Ishikawa (cell line): ENCODE measurements around the gene RNF125.

Experiments
- CEBPB ChIP-seq: IDR thresholded peaks from 2 replicates; pipeline ENCODE4 v1.6.1; 2012
- CREB1 ChIP-seq: IDR thresholded peaks from 2 replicates; pipeline ENCODE4 v1.6.1; 2012; ENCODE audit warnings: low read depth
- EGR1 ChIP-seq: IDR thresholded peaks from 2 replicates; pipeline ENCODE4 v1.6.1; 2012
- EP300 ChIP-seq: IDR thresholded peaks from 2 replicates; pipeline ENCODE4 v1.6.1; 2012; ENCODE audit warnings: borderline replicate concordance
- FOXM1 ChIP-seq: IDR thresholded peaks from 2 replicates; pipeline ENCODE4 v1.6.1; 2012; ENCODE audit warnings: low read depth, borderline replicate concordance
- NFIC ChIP-seq: IDR thresholded peaks from 2 replicates; pipeline ENCODE4 v1.6.1; 2012
- RAD21 ChIP-seq: IDR thresholded peaks from 2 replicates; pipeline ENCODE4 v1.6.1; 2012; ENCODE audit warnings: low read depth
- TAF1 ChIP-seq: IDR thresholded peaks from 2 replicates; pipeline ENCODE4 v1.6.1; 2012; ENCODE audit warnings: low read depth, mild to moderate bottlenecking
- TCF12 ChIP-seq: IDR thresholded peaks from 2 replicates; pipeline ENCODE4 v1.6.1; 2012; ENCODE audit warnings: low read depth
- TEAD4 ChIP-seq: IDR thresholded peaks from 2 replicates; pipeline ENCODE4 v1.6.1; 2012
- YY1 ChIP-seq: IDR thresholded peaks from 2 replicates; pipeline ENCODE4 v1.6.1; 2012; ENCODE audit warnings: low read depth
- ZBTB7A ChIP-seq: IDR thresholded peaks from 2 replicates; pipeline ENCODE4 v1.6.1; 2012; ENCODE audit warnings: low read depth
- TF ChIP-seq, protein P1 (sequence below): IDR thresholded peaks from 2 replicates; pipeline ENCODE4 v1.6.1; 2012; ENCODE audit warnings: low read depth, mild to moderate bottlenecking
- TF ChIP-seq, protein P2 (sequence below): IDR thresholded peaks from 2 replicates; pipeline ENCODE4 v1.6.1; 2012
- TF ChIP-seq, protein P3 (sequence below): IDR thresholded peaks from 2 replicates; pipeline ENCODE4 v1.6.1; 2012

The RNF125 gene

DNA sequence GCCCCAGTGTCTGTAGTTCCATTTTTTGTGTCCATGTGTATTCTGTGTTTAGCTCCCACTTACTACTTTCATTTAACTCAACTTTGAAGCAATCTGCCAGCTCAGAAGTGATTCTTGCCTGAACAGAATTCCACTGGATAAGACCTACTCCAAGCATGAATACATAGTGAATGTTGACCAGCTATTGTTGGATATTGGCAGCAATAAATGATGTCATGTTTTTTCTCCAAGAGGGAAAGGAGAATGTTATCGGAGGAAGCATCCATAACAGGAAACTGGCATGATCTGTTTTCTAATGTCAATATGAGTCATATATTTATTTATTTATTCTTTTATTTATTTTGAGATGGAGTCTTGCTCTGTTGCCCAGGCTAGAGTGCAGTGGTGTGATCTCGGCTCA lies 38.9 kb upstream of the RNF125 start:
- TF ChIP-seq, protein P1, sequence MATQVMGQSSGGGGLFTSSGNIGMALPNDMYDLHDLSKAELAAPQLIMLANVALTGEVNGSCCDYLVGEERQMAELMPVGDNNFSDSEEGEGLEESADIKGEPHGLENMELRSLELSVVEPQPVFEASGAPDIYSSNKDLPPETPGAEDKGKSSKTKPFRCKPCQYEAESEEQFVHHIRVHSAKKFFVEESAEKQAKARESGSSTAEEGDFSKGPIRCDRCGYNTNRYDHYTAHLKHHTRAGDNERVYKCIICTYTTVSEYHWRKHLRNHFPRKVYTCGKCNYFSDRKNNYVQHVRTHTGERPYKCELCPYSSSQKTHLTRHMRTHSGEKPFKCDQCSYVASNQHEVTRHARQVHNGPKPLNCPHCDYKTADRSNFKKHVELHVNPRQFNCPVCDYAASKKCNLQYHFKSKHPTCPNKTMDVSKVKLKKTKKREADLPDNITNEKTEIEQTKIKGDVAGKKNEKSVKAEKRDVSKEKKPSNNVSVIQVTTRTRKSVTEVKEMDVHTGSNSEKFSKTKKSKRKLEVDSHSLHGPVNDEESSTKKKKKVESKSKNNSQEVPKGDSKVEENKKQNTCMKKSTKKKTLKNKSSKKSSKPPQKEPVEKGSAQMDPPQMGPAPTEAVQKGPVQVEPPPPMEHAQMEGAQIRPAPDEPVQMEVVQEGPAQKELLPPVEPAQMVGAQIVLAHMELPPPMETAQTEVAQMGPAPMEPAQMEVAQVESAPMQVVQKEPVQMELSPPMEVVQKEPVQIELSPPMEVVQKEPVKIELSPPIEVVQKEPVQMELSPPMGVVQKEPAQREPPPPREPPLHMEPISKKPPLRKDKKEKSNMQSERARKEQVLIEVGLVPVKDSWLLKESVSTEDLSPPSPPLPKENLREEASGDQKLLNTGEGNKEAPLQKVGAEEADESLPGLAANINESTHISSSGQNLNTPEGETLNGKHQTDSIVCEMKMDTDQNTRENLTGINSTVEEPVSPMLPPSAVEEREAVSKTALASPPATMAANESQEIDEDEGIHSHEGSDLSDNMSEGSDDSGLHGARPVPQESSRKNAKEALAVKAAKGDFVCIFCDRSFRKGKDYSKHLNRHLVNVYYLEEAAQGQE: no peak
- TF ChIP-seq FOXM1 (no peak), YY1 (no peak), CEBPB (no peak), EGR1 (no peak)

DNA sequence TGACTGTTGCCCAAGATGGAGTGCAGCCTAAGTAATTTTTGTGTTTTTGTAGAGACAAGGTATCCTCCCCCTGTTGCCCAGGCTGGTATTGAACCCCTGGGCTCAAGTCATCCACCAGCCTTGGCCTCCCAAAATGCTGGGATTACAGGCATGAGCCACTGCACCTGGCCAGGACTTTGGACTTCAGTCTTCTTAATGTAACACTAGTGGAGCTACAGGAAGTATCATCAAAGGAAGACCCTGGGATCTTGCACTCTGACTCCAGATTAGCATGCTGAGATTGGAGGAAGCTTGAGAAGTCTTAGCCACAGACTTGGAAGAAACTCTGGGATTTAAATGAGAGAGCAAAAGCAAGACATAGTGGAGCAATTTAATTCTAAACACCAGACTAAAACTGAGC lies 37.8 kb upstream of the RNF125 start:
- TF ChIP-seq TEAD4: no peak
- no peak for TF ChIP-seq ZBTB7A
- TF ChIP-seq RAD21: no peak
- no peak for TF ChIP-seq EGR1
- TF ChIP-seq, protein P2, sequence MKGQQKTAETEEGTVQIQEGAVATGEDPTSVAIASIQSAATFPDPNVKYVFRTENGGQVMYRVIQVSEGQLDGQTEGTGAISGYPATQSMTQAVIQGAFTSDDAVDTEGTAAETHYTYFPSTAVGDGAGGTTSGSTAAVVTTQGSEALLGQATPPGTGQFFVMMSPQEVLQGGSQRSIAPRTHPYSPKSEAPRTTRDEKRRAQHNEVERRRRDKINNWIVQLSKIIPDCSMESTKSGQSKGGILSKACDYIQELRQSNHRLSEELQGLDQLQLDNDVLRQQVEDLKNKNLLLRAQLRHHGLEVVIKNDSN: no peak
- TF ChIP-seq TAF1: no peak
- TF ChIP-seq, protein P1: no peak
- no peak for TF ChIP-seq FOXM1
- TF ChIP-seq CEBPB: no peak
- no peak for TF ChIP-seq EP300

DNA sequence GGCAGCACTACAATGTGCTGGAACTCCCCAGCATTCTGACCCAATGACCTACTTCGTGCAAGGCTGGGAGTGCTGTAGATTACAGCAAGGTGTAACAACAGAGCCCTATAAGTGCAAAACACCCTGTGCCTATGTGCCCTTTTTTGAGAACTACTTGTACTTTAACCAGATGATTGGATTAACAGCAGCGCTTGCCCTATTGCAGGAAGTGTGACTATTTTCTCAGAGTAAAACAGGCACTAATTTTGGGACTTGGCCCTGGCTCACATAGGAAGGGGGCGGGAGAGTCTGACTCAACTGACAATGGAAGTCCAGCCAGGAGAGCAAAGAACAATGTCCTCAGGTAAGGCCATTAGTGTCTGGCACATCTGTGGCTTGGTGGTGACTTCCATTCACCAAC lies 35.6 kb upstream of the RNF125 start:
- TF ChIP-seq, protein P3, sequence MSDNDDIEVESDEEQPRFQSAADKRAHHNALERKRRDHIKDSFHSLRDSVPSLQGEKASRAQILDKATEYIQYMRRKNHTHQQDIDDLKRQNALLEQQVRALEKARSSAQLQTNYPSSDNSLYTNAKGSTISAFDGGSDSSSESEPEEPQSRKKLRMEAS: no peak

DNA sequence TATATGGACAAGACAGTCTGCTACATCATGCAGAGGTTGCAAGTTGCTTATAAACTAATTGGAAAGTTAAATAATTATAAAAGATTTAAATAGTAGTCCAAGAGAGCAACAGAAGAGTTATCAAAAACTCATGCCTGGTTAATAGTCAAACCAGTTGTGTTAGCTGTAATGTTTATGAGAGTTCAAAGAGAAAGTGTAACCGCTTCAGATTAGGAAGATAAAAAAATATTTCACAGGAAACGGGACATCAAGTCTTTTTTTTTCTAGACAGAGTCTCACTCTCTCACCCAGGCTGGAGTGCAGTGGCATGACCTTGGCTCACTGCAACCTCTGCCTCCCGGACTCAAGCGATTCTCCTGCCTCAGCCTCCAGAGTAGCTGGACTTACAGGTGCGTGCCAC lies 34.6 kb upstream of the RNF125 start:
- TF ChIP-seq, protein P1: no peak
- no peak for TF ChIP-seq NFIC
- TF ChIP-seq, protein P2: no peak
- TF ChIP-seq CEBPB: no peak
- no peak for TF ChIP-seq TCF12
- TF ChIP-seq EP300: no peak
- no peak for TF ChIP-seq FOXM1
- no peak for TF ChIP-seq CREB1
- TF ChIP-seq, protein P3: no peak
- TF ChIP-seq TAF1: no peak
- no peak for TF ChIP-seq EGR1
- TF ChIP-seq TEAD4: no peak
- TF ChIP-seq RAD21: no peak
- no peak for TF ChIP-seq ZBTB7A
- TF ChIP-seq YY1: no peak

DNA sequence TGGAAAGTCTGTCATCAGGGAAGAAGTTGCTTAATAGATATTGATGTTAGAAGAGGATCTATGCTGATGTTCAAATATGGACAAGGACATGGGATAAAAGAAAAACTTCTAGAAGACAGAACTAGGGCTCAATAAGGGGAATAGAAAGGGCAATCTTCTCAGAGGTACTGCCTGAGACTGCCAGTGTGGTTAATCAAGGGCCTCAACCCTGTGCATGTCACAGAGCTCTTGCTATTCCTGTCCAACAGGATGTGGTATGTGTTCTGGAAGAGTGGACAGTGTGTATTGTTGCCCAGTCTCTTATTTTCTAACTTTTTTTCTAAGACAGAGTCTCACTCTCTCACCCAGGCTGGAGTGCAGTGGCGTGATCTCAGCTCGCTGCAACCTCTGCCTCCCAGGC lies 27.8 kb upstream of the RNF125 start:
- TF ChIP-seq EP300 (no peak), TEAD4 (no peak), CREB1 (no peak), CEBPB (no peak), FOXM1 (no peak), YY1 (no peak)
- TF ChIP-seq, protein P3: no peak
- TF ChIP-seq, protein P1: no peak
